Omental fat pad (tissue), 4 donors: ENCODE data around the gene DALRD3. TPM values are rescaled to one million over a fixed set of nuclear protein-coding genes. Genes with fewer than 3 reads are reported as not detected.
A peak's percentile ranks its signal among the peaks of the same experiment; 100 is the strongest.

Experiments used
- ATAC-seq: fragments of 150-250 bp; one replicate; pipeline ENCODE4 v1.9.1; 2016; ENCODE audit warnings: mild to moderate bottlenecking, moderate library complexity; ENCODE audit not compliant: low FRiP score
- DNase-seq: peaks from one replicate; pipeline ENCODE4 v3.0.0-alpha.2; 2019; ENCODE audit warnings: low spot score
- total RNA-seq, 4 donors: library from RNA; depleted of rRNA; stranded (reverse); fragments of >200 nt; gene quantifications; one replicate each; pipeline ENCODE4 v1.1.0, GENCODE V29; 2016
- TF ChIP-seq, protein P1 (sequence below), 3 donors: fragments of 450-650 bp; IDR thresholded peaks; one replicate each; pipeline ENCODE4 v1.5.1; 2016 to 2017; ENCODE audit warnings: antibody characterized with exemption in 3 of 3, mild to moderate bottlenecking in 3 of 3, moderate library complexity in 2 of 3

The DALRD3 gene
- total RNA-seq, 4 donors from 2014 or later, result 15.3 to 36.9 (median 30.9) TPM

DNA sequence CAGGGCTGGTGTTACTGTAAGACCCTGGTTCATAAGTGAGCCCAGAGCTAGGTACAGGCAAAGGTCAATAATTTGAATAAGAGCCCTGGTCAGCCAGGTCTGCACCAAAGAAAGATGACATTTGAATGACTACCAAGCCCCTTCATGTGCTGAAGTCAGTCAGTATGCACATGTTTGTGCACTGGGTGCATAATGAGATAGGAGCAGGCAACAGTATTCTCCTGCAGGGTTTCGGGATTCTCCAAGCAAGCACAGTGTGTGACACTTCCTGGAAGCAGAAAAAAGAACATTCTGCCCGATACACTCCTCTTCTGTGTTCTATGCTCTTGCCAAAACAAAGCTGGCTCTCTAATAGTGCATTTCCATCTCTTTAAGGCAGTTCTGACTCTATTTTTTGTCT, 16.3 kb upstream of the DALRD3 start:
- ATAC-seq, result no peak

DNA sequence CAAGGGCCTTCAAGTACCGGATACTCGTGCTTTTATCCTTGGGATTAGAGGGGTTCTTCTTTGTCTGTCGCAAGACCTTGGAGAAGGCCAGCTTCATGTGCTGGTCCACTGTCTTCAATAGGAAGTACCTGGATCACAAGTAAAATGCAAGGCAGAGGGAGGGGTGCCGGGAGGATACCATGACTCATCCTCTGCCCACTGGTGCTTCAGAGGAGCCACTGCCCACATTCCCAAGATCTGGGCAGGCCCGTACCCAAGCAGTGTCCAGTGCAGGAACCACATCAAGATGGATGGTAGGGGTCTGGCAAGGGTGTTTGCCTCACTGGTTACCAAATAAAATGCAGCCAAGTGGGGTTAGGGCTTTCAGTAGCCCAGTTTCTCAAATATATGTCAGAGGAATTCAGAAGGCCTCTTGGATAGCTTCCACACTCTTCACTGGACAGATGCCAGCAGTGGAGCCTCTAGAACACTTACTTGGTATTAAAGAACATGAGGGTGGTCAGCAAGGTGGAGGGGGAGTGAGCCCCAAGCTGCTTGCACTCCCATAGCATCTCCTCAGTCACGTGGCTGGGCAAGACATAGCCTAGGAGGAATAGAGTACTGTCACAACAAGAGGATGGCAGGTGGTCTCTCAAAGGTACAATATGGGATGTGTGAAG, 14.4 kb upstream of the DALRD3 start:
- ATAC-seq (peak; percentile 75), DNase-seq (no peak)
- TF ChIP-seq, protein P1, sequence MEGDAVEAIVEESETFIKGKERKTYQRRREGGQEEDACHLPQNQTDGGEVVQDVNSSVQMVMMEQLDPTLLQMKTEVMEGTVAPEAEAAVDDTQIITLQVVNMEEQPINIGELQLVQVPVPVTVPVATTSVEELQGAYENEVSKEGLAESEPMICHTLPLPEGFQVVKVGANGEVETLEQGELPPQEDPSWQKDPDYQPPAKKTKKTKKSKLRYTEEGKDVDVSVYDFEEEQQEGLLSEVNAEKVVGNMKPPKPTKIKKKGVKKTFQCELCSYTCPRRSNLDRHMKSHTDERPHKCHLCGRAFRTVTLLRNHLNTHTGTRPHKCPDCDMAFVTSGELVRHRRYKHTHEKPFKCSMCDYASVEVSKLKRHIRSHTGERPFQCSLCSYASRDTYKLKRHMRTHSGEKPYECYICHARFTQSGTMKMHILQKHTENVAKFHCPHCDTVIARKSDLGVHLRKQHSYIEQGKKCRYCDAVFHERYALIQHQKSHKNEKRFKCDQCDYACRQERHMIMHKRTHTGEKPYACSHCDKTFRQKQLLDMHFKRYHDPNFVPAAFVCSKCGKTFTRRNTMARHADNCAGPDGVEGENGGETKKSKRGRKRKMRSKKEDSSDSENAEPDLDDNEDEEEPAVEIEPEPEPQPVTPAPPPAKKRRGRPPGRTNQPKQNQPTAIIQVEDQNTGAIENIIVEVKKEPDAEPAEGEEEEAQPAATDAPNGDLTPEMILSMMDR (IDR thresholded peaks at IDR 0.05), result no peak

More for the DNA sequence above, 16.3 kb upstream of the DALRD3 start:
- TF ChIP-seq, protein P1 (IDR thresholded peaks at IDR 0.05), result no peak
- no peak for DNase-seq

GRCh38 chr3:49030321-49030720, 11.9 kb upstream of the DALRD3 start:
- ATAC-seq (no peak), DNase-seq (no peak)
- TF ChIP-seq, protein P1 (IDR thresholded peaks at IDR 0.05), result no peak

DNA sequence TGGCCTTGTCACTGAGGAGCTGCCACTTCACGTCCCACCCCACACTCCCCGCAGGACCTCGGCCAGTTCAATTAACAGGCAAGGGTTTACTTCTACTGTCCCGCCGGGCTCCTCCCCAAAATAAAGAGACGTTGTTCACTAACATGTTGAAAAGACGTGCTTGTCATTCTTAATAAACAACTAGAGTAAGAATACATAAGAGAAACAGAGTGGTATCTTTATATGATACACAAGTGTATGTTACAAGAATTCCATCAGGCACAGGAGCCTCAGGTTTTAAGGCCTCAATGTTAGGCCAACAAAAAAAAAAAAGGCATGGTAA, 11.1 kb upstream of the DALRD3 start:
- ATAC-seq, result no peak
- TF ChIP-seq, protein P1 (IDR thresholded peaks at IDR 0.05), result no peak
- no peak for DNase-seq

GRCh38 chr3:49028673-49029562, 10.5 kb upstream of the DALRD3 start, which contains the start of gene IMPDH2:
Gene IMPDH2, minus strand, starts transcription at chr3:49029398. Its CDS starts 48 bp downstream, at chr3:49029350.
- ATAC-seq (peak; percentile 85), DNase-seq (peak; percentile 87)
- TF ChIP-seq, protein P1 (IDR thresholded peaks at IDR 0.05), result no peak

DNA sequence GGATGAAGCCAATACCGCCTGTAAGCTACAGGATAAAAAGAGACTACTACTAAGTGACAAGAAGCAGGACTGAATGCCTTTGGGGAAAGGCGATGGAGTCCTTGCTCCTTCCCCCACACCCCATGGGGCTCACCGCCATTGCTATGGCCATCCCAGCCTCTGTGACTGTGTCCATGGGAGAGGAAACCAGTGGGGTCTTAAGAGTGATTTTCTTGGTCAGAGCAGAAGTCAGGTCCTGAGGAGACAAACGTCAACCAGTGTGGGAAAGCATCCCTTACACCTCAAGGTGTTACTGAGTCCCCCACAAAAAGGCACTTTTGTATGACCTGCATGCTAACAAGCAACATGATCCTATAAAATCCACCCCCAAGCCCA, 9.9 kb upstream of the DALRD3 start:
- TF ChIP-seq, protein P1 (IDR thresholded peaks at IDR 0.05), result no peak
- ATAC-seq (no peak), DNase-seq (no peak)
